WTC11 (cell line): Measurements from ENCODE around the gene GPR75. TPM values are rescaled to one million over a fixed set of nuclear protein-coding genes. Genes with fewer than 3 reads are reported as not detected.

ENCODE experiments used
- ATAC-seq: fragments of 200-7000 bp; cut with Tn5 transposase; 2 replicates; pipeline ENCODE4 v1.10.0; 2021; ENCODE audit warnings: mild to moderate bottlenecking, moderate library complexity
- CTCF ChIA-PET: fragments of 300-600 bp; sonication (Branson Sonifier 250); formaldehyde crosslinking; loops from one replicate; lab custom pipeline; 2021; ENCODE audit warnings: antibody characterized with exemption; lab: Charles Lee
- POLR2A ChIA-PET: fragments of 350-600 bp; sonication (Branson Sonifier 250); formaldehyde crosslinking; loops from one replicate; lab custom pipeline; 2021; ENCODE audit warnings: antibody characterized with exemption; lab: Charles Lee
- DNase-seq: peaks from one replicate; pipeline ENCODE4 v3.0.0; 2021; ENCODE audit warnings: low spot score
- H3K27ac Mint-ChIP-seq: 2 replicates; pipeline ENCODE4 v1.8.0; 2021; ENCODE audit warnings: mixed read lengths
- H3K27me3 Mint-ChIP-seq: 2 replicates; pipeline ENCODE4 v1.8.0; 2021; ENCODE audit warnings: low read depth, mild to moderate bottlenecking, moderate library complexity, mixed read lengths
- H3K36me3 Mint-ChIP-seq: 2 replicates; pipeline ENCODE4 v1.8.0; 2021; ENCODE audit warnings: mixed read lengths
- H3K4me1 Mint-ChIP-seq: 2 replicates; pipeline ENCODE4 v1.8.0; 2022; ENCODE audit warnings: mixed read lengths
- H3K4me3 Mint-ChIP-seq: 2 replicates; pipeline ENCODE4 v1.8.0; 2021; ENCODE audit warnings: mild to moderate bottlenecking, moderate library complexity, mixed read lengths
- H3K9me3 Mint-ChIP-seq: 2 replicates; pipeline ENCODE4 v1.8.0; 2021; ENCODE audit warnings: mixed read lengths
- EMX1 ChIP-seq: fragments of 250-450 bp; sonication (Bioruptor Pico); IDR thresholded peaks from 2 replicates; pipeline ENCODE4 v1.8.0; 2021; ENCODE audit warnings: mild to moderate bottlenecking
- ETV6 ChIP-seq: sonication (generic); formaldehyde crosslinking; IDR thresholded peaks from 2 replicates; pipeline ENCODE4 v1.8.1; 2022; ENCODE audit warnings: mild to moderate bottlenecking, missing genetic modification reagents
- FOXP1 ChIP-seq: sonication (generic); formaldehyde crosslinking; IDR thresholded peaks from 2 replicates; pipeline ENCODE4 v1.8.0; 2022; ENCODE audit warnings: missing genetic modification reagents, mild to moderate bottlenecking, moderate library complexity, borderline replicate concordance
- GRHL2 ChIP-seq: fragments of 250-450 bp; sonication (Bioruptor Pico); IDR thresholded peaks from 2 replicates; pipeline ENCODE4 v1.8.0; 2022; ENCODE audit warnings: mild to moderate bottlenecking, moderate library complexity; ENCODE audit not compliant: insufficient replicate concordance, severe bottlenecking
- GTF2I ChIP-seq: fragments of 250-450 bp; sonication (Bioruptor Pico); conservative IDR thresholded peaks from 2 replicates; pipeline ENCODE4 v1.4.0; 2021; ENCODE audit warnings: mild to moderate bottlenecking
- NR1H2 ChIP-seq: sonication (generic); formaldehyde crosslinking; IDR thresholded peaks from 2 replicates; pipeline ENCODE4 v1.9.0; 2021; ENCODE audit warnings: mild to moderate bottlenecking, moderate library complexity, missing genetic modification reagents
- NR2C2 ChIP-seq: sonication (generic); formaldehyde crosslinking; IDR thresholded peaks from 2 replicates; pipeline ENCODE4 v1.8.0; 2022; ENCODE audit warnings: mild to moderate bottlenecking, missing genetic modification reagents
- RORB ChIP-seq: fragments of 250-450 bp; sonication (Bioruptor Pico); IDR thresholded peaks from 2 replicates; pipeline ENCODE4 v1.9.0; 2021; ENCODE audit warnings: mild to moderate bottlenecking
- SMAD4 ChIP-seq: sonication (generic); formaldehyde crosslinking; IDR thresholded peaks from 2 replicates; pipeline ENCODE4 v1.8.0; 2022; ENCODE audit warnings: mild to moderate bottlenecking, missing genetic modification reagents
- SOX15 ChIP-seq: fragments of 250-450 bp; sonication (Bioruptor Pico); IDR thresholded peaks from 2 replicates; pipeline ENCODE4 v1.9.0; 2021; ENCODE audit warnings: mild to moderate bottlenecking
- SP1 ChIP-seq: sonication (generic); formaldehyde crosslinking; conservative IDR thresholded peaks from 2 replicates; pipeline ENCODE4 v1.8.1; 2022; ENCODE audit warnings: missing genetic modification reagents
- ZNF138 ChIP-seq: sonication (generic); formaldehyde crosslinking; conservative IDR thresholded peaks from 2 replicates; pipeline ENCODE4 v1.8.1; 2022; ENCODE audit warnings: mild to moderate bottlenecking, moderate library complexity, missing genetic modification reagents
- ZNF317 ChIP-seq: sonication (generic); formaldehyde crosslinking; IDR thresholded peaks from 2 replicates; pipeline ENCODE4 v1.8.1; 2023; ENCODE audit warnings: low read depth, mild to moderate bottlenecking, moderate library complexity, missing genetic modification reagents, borderline replicate concordance
- ZNF416 ChIP-seq: fragments of 250-450 bp; sonication (Bioruptor Pico); IDR thresholded peaks from 2 replicates; pipeline ENCODE4 v1.9.0; 2021; ENCODE audit warnings: mild to moderate bottlenecking, inconsistent platforms
- ZNF423 ChIP-seq: fragments of 250-450 bp; sonication (Bioruptor Pico); IDR thresholded peaks from 2 replicates; pipeline ENCODE4 v2.1.2; 2022; ENCODE audit warnings: mild to moderate bottlenecking, moderate library complexity
- total RNA-seq: library from RNA; stranded (reverse); gene quantifications from 3 replicates; pipeline ENCODE4 v1.2.3, GENCODE V29; 2021
- TF ChIP-seq, protein P1 (sequence below): fragments of 250-450 bp; sonication (Bioruptor Pico); IDR thresholded peaks from 2 replicates; pipeline ENCODE4 v1.9.0; 2021; ENCODE audit warnings: mild to moderate bottlenecking, borderline replicate concordance
- TF ChIP-seq, protein P2 (sequence below): sonication (generic); formaldehyde crosslinking; IDR thresholded peaks from 2 replicates; pipeline ENCODE4 v1.8.0; 2022; ENCODE audit warnings: mild to moderate bottlenecking, missing genetic modification reagents
- TF ChIP-seq, protein P3 (sequence below): fragments of 250-450 bp; sonication (Bioruptor Pico); IDR thresholded peaks from 2 replicates; pipeline ENCODE4 v2.1.2; 2022; ENCODE audit warnings: mild to moderate bottlenecking, moderate library complexity
- TF ChIP-seq, protein P4 (sequence below): sonication (generic); formaldehyde crosslinking; IDR thresholded peaks from 2 replicates; pipeline ENCODE4 v1.8.0; 2022; ENCODE audit warnings: mild to moderate bottlenecking, missing genetic modification reagents
- TF ChIP-seq, protein P5 (sequence below): fragments of 250-450 bp; sonication (Bioruptor Pico); IDR thresholded peaks from 2 replicates; pipeline ENCODE4 v1.8.0; 2021; ENCODE audit warnings: mild to moderate bottlenecking

GPR75 gene
- total RNA-seq, 1 experiment from 2014 or later, result 2.2 TPM

DNA sequence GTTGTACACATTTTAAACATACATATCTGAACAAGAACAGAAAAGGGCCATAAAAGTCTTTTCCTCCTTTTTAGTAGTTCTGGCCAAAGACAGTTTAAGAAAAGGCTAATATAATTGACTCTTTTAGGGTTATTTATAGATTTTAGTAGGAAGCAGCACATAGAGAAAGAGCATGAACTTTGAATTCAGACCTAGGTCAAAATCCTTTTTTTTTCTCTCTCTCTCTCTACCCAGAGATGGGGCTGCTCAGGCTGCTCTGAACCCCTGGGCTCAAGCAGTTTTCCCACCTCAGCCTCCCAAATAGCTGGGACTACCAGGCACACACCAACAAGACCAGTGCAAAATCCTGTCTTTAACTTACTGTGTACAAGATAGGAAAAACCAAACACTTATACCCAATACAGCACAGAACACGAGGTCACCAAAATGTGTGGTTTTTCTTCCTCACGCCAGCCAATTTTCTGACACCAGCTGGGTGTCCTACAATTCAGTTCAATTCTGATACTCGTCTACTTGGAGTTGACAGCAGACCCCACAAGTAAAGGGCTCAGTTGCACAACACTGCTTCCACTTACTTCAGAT lies 40.8 kb downstream of the GPR75 start:
- Mint-ChIP-seq H3K9me3 (no peaks in the 10 kb centered on the region), H3K4me3 (no peak overlapping the region), H3K36me3 (peaks cover 12% of the 10 kb centered on the region), H3K4me1 (peaks cover 8% of the 10 kb centered on the region; the same call in 1 of the 2 replicates), H3K27me3 (no peaks in the 10 kb centered on the region), H3K27ac (peak overlapping the region; percentile 19; the same call in 1 of the 2 replicates)
- CTCF ChIA-PET, result no interaction called here
- DNase-seq (no peak), ATAC-seq (no peak)
- POLR2A ChIA-PET, result interaction anchor here (0.5 kb wide), 1 partner anchor 1478 kb away, joined by 3 read pairs; no protein-coding TSS in a partner anchor
- no peak for TF ChIP-seq NR1H2 (CRISPR knock-in tag)
- TF ChIP-seq, protein P1, sequence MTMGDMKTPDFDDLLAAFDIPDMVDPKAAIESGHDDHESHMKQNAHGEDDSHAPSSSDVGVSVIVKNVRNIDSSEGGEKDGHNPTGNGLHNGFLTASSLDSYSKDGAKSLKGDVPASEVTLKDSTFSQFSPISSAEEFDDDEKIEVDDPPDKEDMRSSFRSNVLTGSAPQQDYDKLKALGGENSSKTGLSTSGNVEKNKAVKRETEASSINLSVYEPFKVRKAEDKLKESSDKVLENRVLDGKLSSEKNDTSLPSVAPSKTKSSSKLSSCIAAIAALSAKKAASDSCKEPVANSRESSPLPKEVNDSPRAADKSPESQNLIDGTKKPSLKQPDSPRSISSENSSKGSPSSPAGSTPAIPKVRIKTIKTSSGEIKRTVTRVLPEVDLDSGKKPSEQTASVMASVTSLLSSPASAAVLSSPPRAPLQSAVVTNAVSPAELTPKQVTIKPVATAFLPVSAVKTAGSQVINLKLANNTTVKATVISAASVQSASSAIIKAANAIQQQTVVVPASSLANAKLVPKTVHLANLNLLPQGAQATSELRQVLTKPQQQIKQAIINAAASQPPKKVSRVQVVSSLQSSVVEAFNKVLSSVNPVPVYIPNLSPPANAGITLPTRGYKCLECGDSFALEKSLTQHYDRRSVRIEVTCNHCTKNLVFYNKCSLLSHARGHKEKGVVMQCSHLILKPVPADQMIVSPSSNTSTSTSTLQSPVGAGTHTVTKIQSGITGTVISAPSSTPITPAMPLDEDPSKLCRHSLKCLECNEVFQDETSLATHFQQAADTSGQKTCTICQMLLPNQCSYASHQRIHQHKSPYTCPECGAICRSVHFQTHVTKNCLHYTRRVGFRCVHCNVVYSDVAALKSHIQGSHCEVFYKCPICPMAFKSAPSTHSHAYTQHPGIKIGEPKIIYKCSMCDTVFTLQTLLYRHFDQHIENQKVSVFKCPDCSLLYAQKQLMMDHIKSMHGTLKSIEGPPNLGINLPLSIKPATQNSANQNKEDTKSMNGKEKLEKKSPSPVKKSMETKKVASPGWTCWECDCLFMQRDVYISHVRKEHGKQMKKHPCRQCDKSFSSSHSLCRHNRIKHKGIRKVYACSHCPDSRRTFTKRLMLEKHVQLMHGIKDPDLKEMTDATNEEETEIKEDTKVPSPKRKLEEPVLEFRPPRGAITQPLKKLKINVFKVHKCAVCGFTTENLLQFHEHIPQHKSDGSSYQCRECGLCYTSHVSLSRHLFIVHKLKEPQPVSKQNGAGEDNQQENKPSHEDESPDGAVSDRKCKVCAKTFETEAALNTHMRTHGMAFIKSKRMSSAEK (CRISPR knock-in tag), result no peak
- TF ChIP-seq, protein P2, sequence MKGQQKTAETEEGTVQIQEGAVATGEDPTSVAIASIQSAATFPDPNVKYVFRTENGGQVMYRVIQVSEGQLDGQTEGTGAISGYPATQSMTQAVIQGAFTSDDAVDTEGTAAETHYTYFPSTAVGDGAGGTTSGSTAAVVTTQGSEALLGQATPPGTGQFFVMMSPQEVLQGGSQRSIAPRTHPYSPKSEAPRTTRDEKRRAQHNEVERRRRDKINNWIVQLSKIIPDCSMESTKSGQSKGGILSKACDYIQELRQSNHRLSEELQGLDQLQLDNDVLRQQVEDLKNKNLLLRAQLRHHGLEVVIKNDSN (CRISPR knock-in tag), result no peak
- no peak for TF ChIP-seq GRHL2 (CRISPR knock-in tag)
- no peak for TF ChIP-seq SMAD4 (CRISPR knock-in tag)

DNA sequence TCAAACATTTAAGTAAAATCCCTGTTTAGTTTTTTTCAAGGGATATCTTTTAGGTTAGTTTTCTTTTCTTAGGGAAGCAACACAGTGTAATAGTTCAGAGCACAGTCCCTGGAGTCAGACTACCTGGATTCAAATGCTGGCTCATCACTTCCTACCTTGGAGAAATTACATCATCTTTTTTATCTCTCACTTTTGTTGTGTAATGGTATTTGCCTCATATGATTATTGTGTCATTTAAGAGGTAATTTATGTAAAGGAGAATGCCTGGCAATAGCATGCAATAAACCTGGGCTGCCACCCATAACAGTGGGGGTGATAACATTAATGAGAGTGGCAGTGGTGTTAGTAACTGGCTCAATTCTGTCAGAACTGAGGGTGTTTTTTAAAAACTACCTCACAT lies 46.6 kb downstream of the GPR75 start:
- no peak overlapping the region for H3K27ac Mint-ChIP-seq
- DNase-seq, result no peak
- H3K36me3 Mint-ChIP-seq, result peaks cover 45% of the 10 kb centered on the region
- H3K27me3 Mint-ChIP-seq, result no peaks in the 10 kb centered on the region
- ChIA-PET CTCF (no interaction called here), POLR2A (no interaction called here)
- no peak overlapping the region for H3K4me3 Mint-ChIP-seq
- H3K9me3 Mint-ChIP-seq, result no peaks in the 10 kb centered on the region
- ATAC-seq, result no peak
- TF ChIP-seq GTF2I (no peak), EMX1 (CRISPR knock-in tag) (no peak), RORB (CRISPR knock-in tag) (no peak), ZNF416 (no peak)
- TF ChIP-seq, protein P3, sequence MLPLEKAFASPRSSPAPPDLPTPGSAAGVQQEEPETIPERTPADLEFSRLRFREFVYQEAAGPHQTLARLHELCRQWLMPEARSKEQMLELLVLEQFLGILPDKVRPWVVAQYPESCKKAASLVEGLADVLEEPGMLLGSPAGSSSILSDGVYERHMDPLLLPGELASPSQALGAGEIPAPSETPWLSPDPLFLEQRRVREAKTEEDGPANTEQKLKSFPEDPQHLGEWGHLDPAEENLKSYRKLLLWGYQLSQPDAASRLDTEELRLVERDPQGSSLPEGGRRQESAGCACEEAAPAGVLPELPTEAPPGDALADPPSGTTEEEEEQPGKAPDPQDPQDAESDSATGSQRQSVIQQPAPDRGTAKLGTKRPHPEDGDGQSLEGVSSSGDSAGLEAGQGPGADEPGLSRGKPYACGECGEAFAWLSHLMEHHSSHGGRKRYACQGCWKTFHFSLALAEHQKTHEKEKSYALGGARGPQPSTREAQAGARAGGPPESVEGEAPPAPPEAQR, result no peak
- H3K4me1 Mint-ChIP-seq, result no peaks in the 10 kb centered on the region

DNA sequence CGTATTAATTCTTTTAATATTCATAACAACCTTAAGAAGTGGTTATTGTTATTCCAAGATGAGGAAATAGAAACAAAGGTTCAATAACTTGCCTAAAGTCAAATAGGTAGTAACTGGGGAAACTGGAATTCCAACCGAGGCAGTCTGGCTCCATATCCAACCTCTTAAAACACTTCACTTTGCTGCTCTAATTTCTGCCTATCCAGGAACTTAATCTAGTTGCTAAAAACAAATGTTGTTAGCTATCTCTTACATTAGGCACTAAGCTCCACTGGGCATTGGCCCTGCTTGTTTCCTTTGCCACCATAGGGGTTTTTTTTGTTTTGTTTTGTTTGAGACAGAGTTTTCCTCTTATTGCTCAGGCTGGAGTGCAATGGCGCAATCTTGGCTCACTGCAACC lies 48.2 kb downstream of the GPR75 start:
- Mint-ChIP-seq H3K4me3 (no peak overlapping the region), H3K27ac (no peak overlapping the region), H3K4me1 (no peaks in the 10 kb centered on the region), H3K27me3 (no peaks in the 10 kb centered on the region), H3K36me3 (peaks cover 42% of the 10 kb centered on the region), H3K9me3 (no peaks in the 10 kb centered on the region)
- no peak for DNase-seq
- no peak for TF ChIP-seq ZNF317 (CRISPR knock-in tag)
- TF ChIP-seq, protein P2 (CRISPR knock-in tag), result no peak
- no peak for TF ChIP-seq ZNF138 (CRISPR knock-in tag)
- no peak for TF ChIP-seq SP1 (CRISPR knock-in tag)
- no peak for TF ChIP-seq ETV6 (CRISPR knock-in tag)
- TF ChIP-seq NR2C2 (CRISPR knock-in tag), result no peak
- TF ChIP-seq NR1H2 (CRISPR knock-in tag), result no peak
- TF ChIP-seq FOXP1 (CRISPR knock-in tag), result no peak
- TF ChIP-seq, protein P4, sequence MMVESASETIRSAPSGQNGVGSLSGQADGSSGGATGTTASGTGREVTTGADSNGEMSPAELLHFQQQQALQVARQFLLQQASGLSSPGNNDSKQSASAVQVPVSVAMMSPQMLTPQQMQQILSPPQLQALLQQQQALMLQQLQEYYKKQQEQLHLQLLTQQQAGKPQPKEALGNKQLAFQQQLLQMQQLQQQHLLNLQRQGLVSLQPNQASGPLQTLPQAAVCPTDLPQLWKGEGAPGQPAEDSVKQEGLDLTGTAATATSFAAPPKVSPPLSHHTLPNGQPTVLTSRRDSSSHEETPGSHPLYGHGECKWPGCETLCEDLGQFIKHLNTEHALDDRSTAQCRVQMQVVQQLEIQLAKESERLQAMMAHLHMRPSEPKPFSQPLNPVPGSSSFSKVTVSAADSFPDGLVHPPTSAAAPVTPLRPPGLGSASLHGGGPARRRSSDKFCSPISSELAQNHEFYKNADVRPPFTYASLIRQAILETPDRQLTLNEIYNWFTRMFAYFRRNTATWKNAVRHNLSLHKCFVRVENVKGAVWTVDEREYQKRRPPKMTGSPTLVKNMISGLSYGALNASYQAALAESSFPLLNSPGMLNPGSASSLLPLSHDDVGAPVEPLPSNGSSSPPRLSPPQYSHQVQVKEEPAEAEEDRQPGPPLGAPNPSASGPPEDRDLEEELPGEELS (CRISPR knock-in tag), result no peak
- TF ChIP-seq ZNF423 (CRISPR knock-in tag), result no peak
- TF ChIP-seq, protein P5, sequence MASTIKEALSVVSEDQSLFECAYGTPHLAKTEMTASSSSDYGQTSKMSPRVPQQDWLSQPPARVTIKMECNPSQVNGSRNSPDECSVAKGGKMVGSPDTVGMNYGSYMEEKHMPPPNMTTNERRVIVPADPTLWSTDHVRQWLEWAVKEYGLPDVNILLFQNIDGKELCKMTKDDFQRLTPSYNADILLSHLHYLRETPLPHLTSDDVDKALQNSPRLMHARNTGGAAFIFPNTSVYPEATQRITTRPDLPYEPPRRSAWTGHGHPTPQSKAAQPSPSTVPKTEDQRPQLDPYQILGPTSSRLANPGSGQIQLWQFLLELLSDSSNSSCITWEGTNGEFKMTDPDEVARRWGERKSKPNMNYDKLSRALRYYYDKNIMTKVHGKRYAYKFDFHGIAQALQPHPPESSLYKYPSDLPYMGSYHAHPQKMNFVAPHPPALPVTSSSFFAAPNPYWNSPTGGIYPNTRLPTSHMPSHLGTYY (CRISPR knock-in tag), result no peak
- no peak for TF ChIP-seq SOX15 (CRISPR knock-in tag)
- ChIA-PET CTCF (no interaction called here), POLR2A (no interaction called here)
- ATAC-seq, result no peak
